Measurements from ENCODE around the gene KRTAP5-6.

The KRTAP5-6 gene

GRCh38 chr11:1679881-1680280, 17.1 kb upstream of the KRTAP5-6 start:
- TF ChIP-seq TAF1 (IDR thresholded peaks at IDR 0.05; ENCODE audit: low read depth) (no peak), YY1 (IDR thresholded peaks at IDR 0.05; ENCODE audit: low read depth) (no peak), NFIC (IDR thresholded peaks at IDR 0.05) (no peak), RAD21 (IDR thresholded peaks at IDR 0.05; ENCODE audit: low read depth) (no peak), FOXM1 (IDR thresholded peaks at IDR 0.05; ENCODE audit: borderline replicate concordance, low read depth) (no peak), TEAD4 (IDR thresholded peaks at IDR 0.05) (no peak), CREB1 (IDR thresholded peaks at IDR 0.05; ENCODE audit: low read depth) (no peak), REST (IDR thresholded peaks at IDR 0.05; ENCODE audit: low read depth) (no peak), ZBTB7A (IDR thresholded peaks at IDR 0.05; ENCODE audit: low read depth) (no peak), TCF12 (IDR thresholded peaks at IDR 0.05; ENCODE audit: low read depth) (no peak), CEBPB (IDR thresholded peaks at IDR 0.05) (no peak), MAX (IDR thresholded peaks at IDR 0.05) (no peak), EP300 (IDR thresholded peaks at IDR 0.05; ENCODE audit: borderline replicate concordance) (no peak), USF1 (IDR thresholded peaks at IDR 0.05) (no peak), EGR1 (IDR thresholded peaks at IDR 0.05) (no peak)

GRCh38 chr11:1682225-1682905, 14.6 kb upstream of the KRTAP5-6 start:
- TF ChIP-seq TEAD4 (IDR thresholded peaks at IDR 0.05), result no peak
- TF ChIP-seq CEBPB (IDR thresholded peaks at IDR 0.05), result no peak
- no peak for TF ChIP-seq MAX (IDR thresholded peaks at IDR 0.05)
- TF ChIP-seq FOXM1 (IDR thresholded peaks at IDR 0.05; ENCODE audit: borderline replicate concordance, low read depth), result no peak
- TF ChIP-seq TCF12 (IDR thresholded peaks at IDR 0.05; ENCODE audit: low read depth), result no peak
- no peak for TF ChIP-seq EGR1 (IDR thresholded peaks at IDR 0.05)
- TF ChIP-seq RAD21 (IDR thresholded peaks at IDR 0.05; ENCODE audit: low read depth), result no peak
- no peak for TF ChIP-seq EP300 (IDR thresholded peaks at IDR 0.05; ENCODE audit: borderline replicate concordance)
- no peak for TF ChIP-seq NFIC (IDR thresholded peaks at IDR 0.05)
- TF ChIP-seq USF1 (IDR thresholded peaks at IDR 0.05), result no peak
- no peak for TF ChIP-seq TAF1 (IDR thresholded peaks at IDR 0.05; ENCODE audit: low read depth)
- TF ChIP-seq ZBTB7A (IDR thresholded peaks at IDR 0.05; ENCODE audit: low read depth), result no peak
- TF ChIP-seq REST (IDR thresholded peaks at IDR 0.05; ENCODE audit: low read depth), result no peak
- no peak for TF ChIP-seq YY1 (IDR thresholded peaks at IDR 0.05; ENCODE audit: low read depth)

GRCh38 chr11:1690167-1691025, 6.6 kb upstream of the KRTAP5-6 start:
- no peak for TF ChIP-seq USF1 (IDR thresholded peaks at IDR 0.05)
- no peak for TF ChIP-seq TAF1 (IDR thresholded peaks at IDR 0.05; ENCODE audit: low read depth)
- no peak for TF ChIP-seq FOXM1 (IDR thresholded peaks at IDR 0.05; ENCODE audit: borderline replicate concordance, low read depth)
- TF ChIP-seq TCF12 (IDR thresholded peaks at IDR 0.05; ENCODE audit: low read depth), result no peak
- TF ChIP-seq CEBPB (IDR thresholded peaks at IDR 0.05), result no peak
- TF ChIP-seq MAX (IDR thresholded peaks at IDR 0.05), result no peak
- TF ChIP-seq EGR1 (IDR thresholded peaks at IDR 0.05), result no peak

- TF ChIP-seq EGR1 (IDR thresholded peaks at IDR 0.05) (no peak), CREB1 (IDR thresholded peaks at IDR 0.05; ENCODE audit: low read depth) (no peak), MAX (IDR thresholded peaks at IDR 0.05) (no peak), TEAD4 (IDR thresholded peaks at IDR 0.05) (no peak), CEBPB (IDR thresholded peaks at IDR 0.05) (no peak), FOXM1 (IDR thresholded peaks at IDR 0.05; ENCODE audit: borderline replicate concordance, low read depth) (no peak), YY1 (IDR thresholded peaks at IDR 0.05; ENCODE audit: low read depth) (no peak), RAD21 (IDR thresholded peaks at IDR 0.05; ENCODE audit: low read depth) (no peak), REST (IDR thresholded peaks at IDR 0.05; ENCODE audit: low read depth) (no peak), TAF1 (IDR thresholded peaks at IDR 0.05; ENCODE audit: low read depth) (no peak), USF1 (IDR thresholded peaks at IDR 0.05) (no peak), ZBTB7A (IDR thresholded peaks at IDR 0.05; ENCODE audit: low read depth) (no peak)
These were observed 5.7 kb upstream of the KRTAP5-6 start for GRCh38 chr11:1691026-1691877.
